Measurements from ENCODE around the gene RSPO3.

- TF ChIP-seq, protein P1, sequence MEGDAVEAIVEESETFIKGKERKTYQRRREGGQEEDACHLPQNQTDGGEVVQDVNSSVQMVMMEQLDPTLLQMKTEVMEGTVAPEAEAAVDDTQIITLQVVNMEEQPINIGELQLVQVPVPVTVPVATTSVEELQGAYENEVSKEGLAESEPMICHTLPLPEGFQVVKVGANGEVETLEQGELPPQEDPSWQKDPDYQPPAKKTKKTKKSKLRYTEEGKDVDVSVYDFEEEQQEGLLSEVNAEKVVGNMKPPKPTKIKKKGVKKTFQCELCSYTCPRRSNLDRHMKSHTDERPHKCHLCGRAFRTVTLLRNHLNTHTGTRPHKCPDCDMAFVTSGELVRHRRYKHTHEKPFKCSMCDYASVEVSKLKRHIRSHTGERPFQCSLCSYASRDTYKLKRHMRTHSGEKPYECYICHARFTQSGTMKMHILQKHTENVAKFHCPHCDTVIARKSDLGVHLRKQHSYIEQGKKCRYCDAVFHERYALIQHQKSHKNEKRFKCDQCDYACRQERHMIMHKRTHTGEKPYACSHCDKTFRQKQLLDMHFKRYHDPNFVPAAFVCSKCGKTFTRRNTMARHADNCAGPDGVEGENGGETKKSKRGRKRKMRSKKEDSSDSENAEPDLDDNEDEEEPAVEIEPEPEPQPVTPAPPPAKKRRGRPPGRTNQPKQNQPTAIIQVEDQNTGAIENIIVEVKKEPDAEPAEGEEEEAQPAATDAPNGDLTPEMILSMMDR (IDR thresholded peaks at IDR 0.05), result no peak
- TF ChIP-seq POLR2A (IDR thresholded peaks at IDR 0.05) (no peak), POLR2AphosphoS5 (IDR thresholded peaks at IDR 0.05) (no peak)
These were observed 45.2 kb upstream of the RSPO3 start for GRCh38 chr6:127073222-127073621.

Data from upper lobe of left lung (tissue), 4 donors.